Thyroid gland (tissue), 4 donors: ENCODE data around the gene CEBPG.

Experiments used
- CTCF ChIP-seq, 6 experiments: fragments of 200-600 bp in 3 of 6; fragments of 450-650 bp in 3 of 6; sonication (generic) in 3 of 6; IDR thresholded peaks; one replicate each; pipeline ENCODE4 v1.5.1; 2016 to 2019; ENCODE audit warnings: antibody characterized with exemption in 6 of 6, mild to moderate bottlenecking in 2 of 6, inconsistent platforms in 1 of 6, moderate library complexity in 1 of 6
- POLR2A ChIP-seq, 2 donors: fragments of 450-650 bp; IDR thresholded peaks; one replicate each; pipeline ENCODE4 v1.6.1; 2017; ENCODE audit warnings: antibody characterized with exemption in 2 of 2, mild to moderate bottlenecking in 2 of 2, moderate library complexity in 1 of 2

GRCh38 chr19:33407716-33408115, 34.2 kb downstream of the CEBPG start:
- TF ChIP-seq CTCF (IDR thresholded peaks at IDR 0.05) (no peak), POLR2A (IDR thresholded peaks at IDR 0.05) (no peak)
